Neural cell (in vitro differentiated cells): ENCODE measurements around the gene SEMA4B. TPM values are rescaled to one million over a fixed set of nuclear protein-coding genes. Genes with fewer than 3 reads are reported as not detected.

Experiments
- H2AFZ ChIP-seq: fragments of 200-600, 300-800 bp; sonication (generic), shearing (Covaris generic); 2 replicates; pipeline ENCODE4 v1.6.0; 2014; ENCODE audit warnings: low read depth, mild to moderate bottlenecking, antibody characterized with exemption, low read length, moderate library complexity
- H3F3A ChIP-seq: fragments of 200-600 bp; shearing (Covaris generic); 2 replicates; pipeline ENCODE4 v1.6.1; 2016; ENCODE audit warnings: mild to moderate bottlenecking, moderate library complexity, mixed read lengths, antibody characterized with exemption, low read length; ENCODE audit not compliant: insufficient read depth, poor library complexity, severe bottlenecking
- H3K27ac ChIP-seq: fragments of 200-600, 300-800 bp; sonication (generic), shearing (Covaris generic); 2 replicates; pipeline ENCODE4 v1.5.1; 2014; ENCODE audit warnings: mild to moderate bottlenecking, low read length, moderate library complexity
- H3K27me3 ChIP-seq: fragments of 300-800, 200-600 bp; sonication (generic), shearing (Covaris generic); 2 replicates; pipeline ENCODE4 v1.6.0; 2014; ENCODE audit warnings: mild to moderate bottlenecking, low read depth, low read length, moderate library complexity; ENCODE audit not compliant: insufficient read depth
- H3K36me3 ChIP-seq: fragments of 300-800, 200-600 bp; sonication (generic), shearing (Covaris generic); 2 replicates; pipeline ENCODE4 v1.5.1; 2014; ENCODE audit warnings: mild to moderate bottlenecking, antibody characterized with exemption, low read length, moderate library complexity; ENCODE audit not compliant: insufficient read depth
- H3K4me2 ChIP-seq: fragments of 300-800, 200-600 bp; sonication (generic), shearing (Covaris generic); 2 replicates; pipeline ENCODE4 v1.6.0; 2014; ENCODE audit warnings: mild to moderate bottlenecking, low read length
- H3K4me3 ChIP-seq: fragments of 300-800, 200-600 bp; sonication (generic), shearing (Covaris generic); 2 replicates; pipeline ENCODE4 v1.5.1; 2014; ENCODE audit warnings: mild to moderate bottlenecking, low read length, moderate library complexity
- H3K79me2 ChIP-seq: fragments of 200-600 bp; shearing (Covaris generic); replicated peaks from 2 replicates; pipeline ENCODE4 v1.6.0; 2014; ENCODE audit warnings: mild to moderate bottlenecking, low read length, moderate library complexity; ENCODE audit not compliant: insufficient read depth
- H3K9ac ChIP-seq: fragments of 300-800, 200-600 bp; sonication (generic), shearing (Covaris generic); 2 replicates; pipeline ENCODE4 v1.6.1; 2016; ENCODE audit warnings: mild to moderate bottlenecking, low read length, mixed read lengths
- H3K9me2 ChIP-seq: fragments of 200-600 bp; shearing (Covaris generic); 2 replicates; pipeline ENCODE4 v1.6.1; 2016; ENCODE audit warnings: mild to moderate bottlenecking, low read length, mixed read lengths; ENCODE audit not compliant: insufficient read depth
- H3K9me3 ChIP-seq: fragments of 200-600, 300-800 bp; sonication (generic), shearing (Covaris generic); 2 replicates; pipeline ENCODE4 v1.6.1; 2016; ENCODE audit warnings: mild to moderate bottlenecking, mixed run types, low read length, moderate library complexity, mixed read lengths
- H4K20me1 ChIP-seq: fragments of 200-600 bp; shearing (Covaris generic); 2 replicates; pipeline ENCODE4 v1.6.1; 2016; ENCODE audit warnings: mild to moderate bottlenecking, mixed run types; ENCODE audit not compliant: insufficient read depth
- EP300 ChIP-seq: fragments of 450-650 bp; conservative IDR thresholded peaks from 2 replicates; pipeline ENCODE4 v1.6.1; 2014; ENCODE audit warnings: antibody characterized with exemption, mild to moderate bottlenecking, moderate library complexity; ENCODE audit not compliant: poor library complexity, severe bottlenecking
- EZH2 ChIP-seq: fragments of 200-600, 300-800 bp; shearing (Covaris generic), sonication (generic); IDR thresholded peaks from 2 replicates; pipeline ENCODE4 v1.6.1; 2014; ENCODE audit warnings: antibody characterized with exemption, low read length, borderline replicate concordance, mild to moderate bottlenecking; ENCODE audit not compliant: insufficient read depth, poor library complexity, severe bottlenecking
- MXI1 ChIP-seq: fragments of 450-650 bp; conservative IDR thresholded peaks from 2 replicates; pipeline ENCODE4 v1.6.1; 2014; ENCODE audit warnings: antibody characterized with exemption, mild to moderate bottlenecking; ENCODE audit not compliant: poor library complexity, severe bottlenecking
- POLR2AphosphoS5 ChIP-seq: IDR thresholded peaks from 2 replicates; pipeline ENCODE4 v1.6.1; 2012
- RAD21 ChIP-seq: fragments of 450-650 bp; conservative IDR thresholded peaks from 2 replicates; pipeline ENCODE4 v1.6.1; 2014; ENCODE audit warnings: antibody characterized with exemption, mild to moderate bottlenecking, moderate library complexity
- SMC3 ChIP-seq: fragments of 450-650 bp; conservative IDR thresholded peaks from 2 replicates; pipeline ENCODE4 v1.6.1; 2014; ENCODE audit warnings: antibody characterized with exemption, mild to moderate bottlenecking, moderate library complexity; ENCODE audit not compliant: poor library complexity
- TAF1 ChIP-seq: IDR thresholded peaks from 2 replicates; pipeline ENCODE4 v1.6.1; 2012; ENCODE audit warnings: low read depth
- polyA plus RNA-seq: library from polyadenylated mRNA; depleted of rRNA; stranded (reverse); fragments of >200 nt; gene quantifications from 2 replicates; pipeline ENCODE4 v1.2.3, GENCODE V29; 2014
- TF ChIP-seq, protein P1 (sequence below): IDR thresholded peaks from 2 replicates; pipeline ENCODE4 v1.6.1; 2012; ENCODE audit warnings: borderline replicate concordance
- TF ChIP-seq, protein P2 (sequence below): fragments of 450-650 bp; IDR thresholded peaks from 2 replicates; pipeline ENCODE4 v1.5.1; 2014; ENCODE audit warnings: antibody characterized with exemption, mild to moderate bottlenecking, moderate library complexity; ENCODE audit not compliant: poor library complexity, severe bottlenecking

SEMA4B gene
- polyA plus RNA-seq, 1 donor from 2014 or later = 11.0 TPM

DNA sequence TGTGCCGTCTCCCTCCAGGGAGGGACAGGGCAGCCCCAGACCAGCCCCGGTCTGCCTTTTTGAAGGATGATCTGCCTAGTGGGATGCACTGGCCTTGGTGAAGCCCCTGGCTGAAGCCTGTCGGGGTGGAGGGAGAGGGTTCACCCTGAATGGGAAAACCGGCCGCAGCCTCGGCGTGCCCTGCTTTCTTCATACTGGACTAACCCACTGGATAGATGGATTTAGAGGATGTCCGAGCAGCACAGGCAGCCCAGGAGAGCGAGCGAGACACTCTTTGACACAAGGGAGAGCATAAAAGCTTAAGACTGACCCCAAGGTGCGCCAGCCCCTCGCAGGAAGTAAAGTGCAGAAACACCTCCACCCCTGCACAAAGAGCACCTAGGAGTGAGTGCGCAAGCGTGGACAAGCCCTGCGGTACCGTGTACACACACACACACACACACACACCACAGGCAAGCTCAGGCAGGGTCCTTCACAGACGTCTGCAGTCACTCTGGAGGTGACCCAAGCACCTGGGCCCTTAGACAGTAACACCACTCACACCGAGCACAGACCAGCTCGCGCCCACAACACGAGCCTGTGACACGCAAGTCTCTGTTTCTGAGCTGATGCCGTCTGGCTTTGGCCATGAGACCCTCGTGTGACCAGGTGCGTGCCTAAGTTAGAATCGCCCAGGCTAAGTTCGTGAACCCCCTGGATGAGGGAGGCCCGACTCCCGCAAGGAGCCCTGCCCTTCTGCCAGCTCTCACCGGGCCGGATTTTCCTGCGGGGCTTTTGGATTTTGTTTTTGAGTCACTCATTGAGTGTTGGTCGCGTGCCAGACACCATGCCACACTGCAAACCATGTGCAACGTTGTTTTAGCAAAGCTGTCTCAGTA is 11.3 kb downstream of the SEMA4B start (continued):
- TF ChIP-seq, protein P1, sequence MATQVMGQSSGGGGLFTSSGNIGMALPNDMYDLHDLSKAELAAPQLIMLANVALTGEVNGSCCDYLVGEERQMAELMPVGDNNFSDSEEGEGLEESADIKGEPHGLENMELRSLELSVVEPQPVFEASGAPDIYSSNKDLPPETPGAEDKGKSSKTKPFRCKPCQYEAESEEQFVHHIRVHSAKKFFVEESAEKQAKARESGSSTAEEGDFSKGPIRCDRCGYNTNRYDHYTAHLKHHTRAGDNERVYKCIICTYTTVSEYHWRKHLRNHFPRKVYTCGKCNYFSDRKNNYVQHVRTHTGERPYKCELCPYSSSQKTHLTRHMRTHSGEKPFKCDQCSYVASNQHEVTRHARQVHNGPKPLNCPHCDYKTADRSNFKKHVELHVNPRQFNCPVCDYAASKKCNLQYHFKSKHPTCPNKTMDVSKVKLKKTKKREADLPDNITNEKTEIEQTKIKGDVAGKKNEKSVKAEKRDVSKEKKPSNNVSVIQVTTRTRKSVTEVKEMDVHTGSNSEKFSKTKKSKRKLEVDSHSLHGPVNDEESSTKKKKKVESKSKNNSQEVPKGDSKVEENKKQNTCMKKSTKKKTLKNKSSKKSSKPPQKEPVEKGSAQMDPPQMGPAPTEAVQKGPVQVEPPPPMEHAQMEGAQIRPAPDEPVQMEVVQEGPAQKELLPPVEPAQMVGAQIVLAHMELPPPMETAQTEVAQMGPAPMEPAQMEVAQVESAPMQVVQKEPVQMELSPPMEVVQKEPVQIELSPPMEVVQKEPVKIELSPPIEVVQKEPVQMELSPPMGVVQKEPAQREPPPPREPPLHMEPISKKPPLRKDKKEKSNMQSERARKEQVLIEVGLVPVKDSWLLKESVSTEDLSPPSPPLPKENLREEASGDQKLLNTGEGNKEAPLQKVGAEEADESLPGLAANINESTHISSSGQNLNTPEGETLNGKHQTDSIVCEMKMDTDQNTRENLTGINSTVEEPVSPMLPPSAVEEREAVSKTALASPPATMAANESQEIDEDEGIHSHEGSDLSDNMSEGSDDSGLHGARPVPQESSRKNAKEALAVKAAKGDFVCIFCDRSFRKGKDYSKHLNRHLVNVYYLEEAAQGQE = no peak
- no peak for TF ChIP-seq TAF1

DNA sequence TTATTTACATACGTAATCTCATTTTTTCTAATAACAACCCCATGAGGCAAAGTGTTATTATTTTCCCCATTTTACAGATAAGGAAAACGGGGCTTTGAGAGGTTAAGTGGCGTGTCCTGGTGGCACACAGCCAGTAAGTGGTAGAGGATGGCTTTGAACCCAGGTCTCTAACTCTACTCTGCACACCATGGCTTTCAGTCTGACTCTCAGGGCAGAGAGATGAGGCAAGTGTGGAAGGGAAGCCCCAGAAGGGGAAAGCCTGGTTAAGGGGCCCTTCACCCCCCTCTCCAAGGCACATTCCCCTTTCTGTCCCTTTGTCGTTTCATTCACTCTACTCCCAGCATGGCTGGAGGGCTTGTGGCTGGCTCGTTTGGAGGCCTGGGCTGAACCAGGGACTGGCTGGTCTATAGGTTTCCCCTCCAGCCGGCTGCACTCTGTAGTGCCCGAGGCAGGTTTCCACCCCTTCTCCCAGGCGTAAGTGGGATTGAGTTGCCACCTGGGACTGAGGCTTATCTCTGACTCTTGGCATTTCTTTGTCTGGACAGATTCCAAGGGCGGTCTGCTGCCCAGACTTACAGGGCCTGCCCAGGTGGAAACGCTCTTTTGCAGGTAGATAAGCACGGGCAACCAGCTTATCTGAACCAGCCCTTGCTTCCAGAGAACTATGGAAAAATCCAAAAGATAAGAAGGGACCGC is 12.1 kb downstream of the SEMA4B start:
- Histone ChIP-seq H3K27ac (no peak overlapping the region), H3K36me3 (no peaks in the 10 kb centered on the region), H2AFZ (no peak overlapping the region), H3K4me3 (no peak overlapping the region), H3K9me3 (no peaks in the 10 kb centered on the region), H3K79me2 (peaks cover 7% of the 10 kb centered on the region), H4K20me1 (no peaks in the 10 kb centered on the region), H3K9ac (no peak overlapping the region), H3K4me2 (no peak overlapping the region), H3K9me2 (no peaks in the 10 kb centered on the region), H3K27me3 (no peaks in the 10 kb centered on the region), H3F3A (no peaks in the 10 kb centered on the region)
- TF ChIP-seq TAF1 = no peak
- no peak for TF ChIP-seq MXI1
- no peak for TF ChIP-seq EP300
- TF ChIP-seq POLR2AphosphoS5 = no peak
- TF ChIP-seq, protein P2, sequence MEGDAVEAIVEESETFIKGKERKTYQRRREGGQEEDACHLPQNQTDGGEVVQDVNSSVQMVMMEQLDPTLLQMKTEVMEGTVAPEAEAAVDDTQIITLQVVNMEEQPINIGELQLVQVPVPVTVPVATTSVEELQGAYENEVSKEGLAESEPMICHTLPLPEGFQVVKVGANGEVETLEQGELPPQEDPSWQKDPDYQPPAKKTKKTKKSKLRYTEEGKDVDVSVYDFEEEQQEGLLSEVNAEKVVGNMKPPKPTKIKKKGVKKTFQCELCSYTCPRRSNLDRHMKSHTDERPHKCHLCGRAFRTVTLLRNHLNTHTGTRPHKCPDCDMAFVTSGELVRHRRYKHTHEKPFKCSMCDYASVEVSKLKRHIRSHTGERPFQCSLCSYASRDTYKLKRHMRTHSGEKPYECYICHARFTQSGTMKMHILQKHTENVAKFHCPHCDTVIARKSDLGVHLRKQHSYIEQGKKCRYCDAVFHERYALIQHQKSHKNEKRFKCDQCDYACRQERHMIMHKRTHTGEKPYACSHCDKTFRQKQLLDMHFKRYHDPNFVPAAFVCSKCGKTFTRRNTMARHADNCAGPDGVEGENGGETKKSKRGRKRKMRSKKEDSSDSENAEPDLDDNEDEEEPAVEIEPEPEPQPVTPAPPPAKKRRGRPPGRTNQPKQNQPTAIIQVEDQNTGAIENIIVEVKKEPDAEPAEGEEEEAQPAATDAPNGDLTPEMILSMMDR = no peak
- no peak for TF ChIP-seq RAD21
- TF ChIP-seq SMC3 = no peak
- TF ChIP-seq, protein P1 = no peak
- no peak for TF ChIP-seq EZH2
